Adrenal gland (tissue), 12 donors: ENCODE measurements around the gene SEL1L2. TPM values are rescaled to one million over a fixed set of nuclear protein-coding genes. Genes with fewer than 3 reads are reported as not detected.
A peak's percentile ranks its signal among the peaks of the same experiment; 100 is the strongest.

ENCODE experiments used
- DNase-seq, 7 donors: peaks; one replicate each; pipeline ENCODE4 v3.0.0-alpha.2; 2019 to 2020
- H3K27ac ChIP-seq, 5 donors: fragments of 200-600 bp; sonication (generic) in 4 of 5; 1 replicate in 3 of 5; 2 replicates in 2 of 5; pipeline versions ENCODE4 v1.5.1 to v1.8.0; 2016 to 2020; ENCODE audit warnings: mild to moderate bottlenecking in 1 of 5
- H3K27me3 ChIP-seq: fragments of 200-600 bp; 2 replicates; pipeline ENCODE4 v1.8.0; 2021
- H3K36me3 ChIP-seq, 2 donors: fragments of 200-600 bp; replicated peaks in 1 of 2; 1 replicate in 1 of 2; 2 replicates in 1 of 2; pipeline versions ENCODE4 v1.5.1 to v1.8.0; 2018 to 2022
- H3K4me1 ChIP-seq, 2 donors: fragments of 200-600 bp; replicated peaks in 1 of 2; 1 replicate in 1 of 2; 2 replicates in 1 of 2; pipeline versions ENCODE4 v1.5.1 to v1.8.0; 2018 to 2021
- H3K4me3 ChIP-seq, 4 donors: fragments of 200-600 bp; sonication (generic) in 3 of 4; one replicate each; pipeline ENCODE4 v1.5.1; 2016 to 2018
- H3K9me3 ChIP-seq, 3 donors: fragments of 200-600 bp; sonication (generic) in 1 of 3; replicated peaks in 1 of 3; 1 replicate in 2 of 3; 2 replicates in 1 of 3; pipeline versions ENCODE4 v1.5.1 to v1.8.0; 2016 to 2021
- POLR2A ChIP-seq, 2 donors: fragments of 450-650 bp; IDR thresholded peaks; one replicate each; pipeline ENCODE4 v1.6.1; 2017; ENCODE audit warnings: antibody characterized with exemption in 2 of 2, mild to moderate bottlenecking in 2 of 2, moderate library complexity in 1 of 2
- WGBS, 4 donors: extraction: QIAGEN DNeasy Blood & Tissue Kit in 2 of 4; methylation state at CpG; one replicate each; pipeline versions ENCODE4 v1.1.5 to v1.1.7; 2013 to 2017; 5-methylcytosine and 5-hydroxymethylcytosine counted together
- intact Hi-C, 2 donors: fragments of 100-400 bp; cut with DNase I; formaldehyde crosslinking; loops; one replicate each; pipeline versions ENCODE4 v1.14.1 to v1.15.0; 2022 to 2023
- polyA plus RNA-seq, 3 donors: library from polyadenylated mRNA; stranded (reverse); fragments of 200-250 nt in 2 of 3; fragments of 350-450 nt in 1 of 3; fragmentation: Illumina TruSeq in 1 of 3; extraction: RNeasy Lipid Tissue Mini Kit (QIAGEN cat#74804) in 1 of 3; gene quantifications; one replicate each; pipeline ENCODE4 v1.2.3, GENCODE V29; 2013 to 2014
- total RNA-seq, 9 donors: library from RNA; depleted of rRNA in 4 of 9; stranded (reverse); fragments of >200 nt in 4 of 9; fragments of 120-200 nt in 1 of 9; fragmentation: NEBNext Ultra II Directional in 1 of 9; extraction: Animal tissue kit (Norgen Biotek cat#: 25700) in 1 of 9; gene quantifications; one replicate each; pipeline versions ENCODE4 v1.1.0 to v1.2.4, GENCODE V29; 2013 to 2023
- TF ChIP-seq, protein P1 (sequence below), 6 experiments: fragments of 450-650 bp in 4 of 6; fragments of 200-600 bp in 2 of 6; sonication (generic) in 1 of 6; IDR thresholded peaks; 1 replicate in 5 of 6; 2 replicates in 1 of 6; pipeline versions ENCODE4 v1.5.1 to v1.8.0; 2016 to 2021; ENCODE audit warnings: antibody characterized with exemption in 6 of 6, mild to moderate bottlenecking in 2 of 6, moderate library complexity in 1 of 6
- donor health status: healthy with polysubstance abuse.
- donor health status: Bipolar disorder and iron deficiency.
- donor health status: DM: yes; HTN: yes; CAD: no.
- donor health status: DM: no; HTN: no; CAD: no.
- donor health status: DM: no; HTN: no; CAD: no.
- donor health status: DM: yes; HTN: yes; CAD: no.

SEL1L2 gene
- total and polyA plus RNA-seq, 12 donors: 0.22 to 2.3 (median 0.43) TPM; not detected in 8

DNA sequence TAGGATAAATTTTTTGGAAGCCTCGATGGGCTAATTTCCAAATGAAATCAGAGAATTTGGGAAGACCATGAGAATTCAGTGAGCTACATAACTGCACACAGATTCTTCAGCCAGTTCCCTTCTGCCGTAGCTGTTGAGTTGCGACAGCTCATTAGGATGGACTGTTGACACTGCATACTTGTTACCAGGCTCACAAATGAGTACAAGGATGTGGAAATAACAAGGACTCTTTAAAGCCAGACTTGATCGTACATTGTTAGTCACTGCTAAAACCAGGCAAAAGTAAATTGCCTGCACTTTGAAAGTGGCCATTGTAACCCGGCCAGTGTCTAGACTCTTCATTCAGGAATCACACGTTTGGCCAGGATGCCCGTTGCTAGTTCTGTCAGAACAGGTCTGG, 168.5 kb downstream of the SEL1L2 start:
- TF ChIP-seq, protein P1, sequence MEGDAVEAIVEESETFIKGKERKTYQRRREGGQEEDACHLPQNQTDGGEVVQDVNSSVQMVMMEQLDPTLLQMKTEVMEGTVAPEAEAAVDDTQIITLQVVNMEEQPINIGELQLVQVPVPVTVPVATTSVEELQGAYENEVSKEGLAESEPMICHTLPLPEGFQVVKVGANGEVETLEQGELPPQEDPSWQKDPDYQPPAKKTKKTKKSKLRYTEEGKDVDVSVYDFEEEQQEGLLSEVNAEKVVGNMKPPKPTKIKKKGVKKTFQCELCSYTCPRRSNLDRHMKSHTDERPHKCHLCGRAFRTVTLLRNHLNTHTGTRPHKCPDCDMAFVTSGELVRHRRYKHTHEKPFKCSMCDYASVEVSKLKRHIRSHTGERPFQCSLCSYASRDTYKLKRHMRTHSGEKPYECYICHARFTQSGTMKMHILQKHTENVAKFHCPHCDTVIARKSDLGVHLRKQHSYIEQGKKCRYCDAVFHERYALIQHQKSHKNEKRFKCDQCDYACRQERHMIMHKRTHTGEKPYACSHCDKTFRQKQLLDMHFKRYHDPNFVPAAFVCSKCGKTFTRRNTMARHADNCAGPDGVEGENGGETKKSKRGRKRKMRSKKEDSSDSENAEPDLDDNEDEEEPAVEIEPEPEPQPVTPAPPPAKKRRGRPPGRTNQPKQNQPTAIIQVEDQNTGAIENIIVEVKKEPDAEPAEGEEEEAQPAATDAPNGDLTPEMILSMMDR (IDR thresholded peaks at IDR 0.05): no peak
- no peak overlapping the region for H3K27ac ChIP-seq
- H3K9me3 ChIP-seq: no peaks in the 10 kb centered on the region
- H3K36me3 ChIP-seq: peaks cover 0 to 16% of the 10 kb centered on the region in 2 donors
- no peaks in the 10 kb centered on the region for H3K4me1 ChIP-seq
- intact Hi-C loops: loop anchor here (5.0 to 10.0 kb wide), 2 partner anchors 230 to 233 kb away; no protein-coding TSS in a partner anchor
- DNase-seq: no peak
- no peaks in the 10 kb centered on the region for H3K27me3 ChIP-seq
- no peak overlapping the region for H3K4me3 ChIP-seq
- 86 to 95% (median 90%) methylated on average over 7 of the region's 7 CpGs for WGBS, 4 donors

DNA sequence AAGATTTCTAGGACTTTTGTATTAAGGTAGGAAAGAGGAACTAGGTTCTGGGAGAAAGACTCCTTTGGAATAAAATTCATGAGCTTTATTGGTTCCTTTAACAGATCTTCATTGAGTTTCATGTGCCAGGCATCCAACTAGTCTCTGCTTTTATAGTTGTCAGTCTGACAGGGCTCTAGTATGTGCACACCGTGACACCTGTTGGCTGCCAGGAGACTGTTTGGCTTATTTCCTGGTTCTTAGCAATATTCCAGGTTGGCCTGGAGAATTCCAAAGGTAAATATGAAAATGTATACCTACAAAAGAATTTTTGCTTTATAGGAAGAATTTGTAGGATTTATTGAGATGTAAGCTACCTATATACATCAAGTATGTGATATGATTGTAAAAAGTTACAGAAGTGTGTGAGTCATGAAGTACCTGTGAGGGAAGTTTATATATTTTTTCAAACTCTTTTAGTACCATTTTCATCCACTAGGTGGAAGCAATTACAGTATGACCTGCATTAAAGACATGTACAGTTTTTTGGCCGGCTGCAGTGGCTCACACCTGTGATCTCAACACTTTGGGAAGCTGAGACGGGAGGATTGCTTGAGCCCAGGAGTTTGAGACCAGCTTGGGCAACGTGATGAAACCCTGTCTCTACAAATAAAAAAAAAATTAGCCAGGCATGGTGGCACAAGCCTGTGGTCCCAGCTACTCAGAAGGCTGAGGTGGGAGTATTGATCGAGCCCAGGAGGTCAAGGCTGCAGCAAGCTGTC, 170.3 kb downstream of the SEL1L2 start:
- Histone ChIP-seq H3K4me3 (no peak overlapping the region), H3K36me3 (peaks cover 0 to 16% of the 10 kb centered on the region in 2 donors), H3K4me1 (no peaks in the 10 kb centered on the region), H3K9me3 (no peaks in the 10 kb centered on the region), H3K27ac (no peak overlapping the region), H3K27me3 (no peaks in the 10 kb centered on the region)
- no peak for TF ChIP-seq POLR2A (IDR thresholded peaks at IDR 0.05)
- TF ChIP-seq, protein P1 (IDR thresholded peaks at IDR 0.05): peak; percentile 54 to 77 (median 68)
- intact Hi-C loops: loop anchor here (5.0 to 10.0 kb wide), 2 partner anchors 232 to 235 kb away; no protein-coding TSS in a partner anchor
- peak in 6 of 7 donors; percentile 30 to 67 (median 38) for DNase-seq
- 20 to 30% (median 26%) methylated on average over 5 of the region's 5 CpGs for WGBS, 4 donors

GRCh38 chr20:13817342-13817741, 173.1 kb downstream of the SEL1L2 start:
- intact Hi-C loops: no loop called here
- Histone ChIP-seq H3K4me3 (no peak overlapping the region), H3K27me3 (no peaks in the 10 kb centered on the region), H3K4me1 (no peaks in the 10 kb centered on the region), H3K36me3 (peaks cover 0 to 41% of the 10 kb centered on the region in 2 donors), H3K27ac (no peak overlapping the region), H3K9me3 (no peaks in the 10 kb centered on the region)
- DNase-seq: no peak
- TF ChIP-seq POLR2A (IDR thresholded peaks at IDR 0.05): no peak
- TF ChIP-seq, protein P1 (IDR thresholded peaks at IDR 0.05): no peak

GRCh38 chr20:13816757-13817156, 173.7 kb downstream of the SEL1L2 start:
- no peaks in the 10 kb centered on the region for H3K27me3 ChIP-seq
- intact Hi-C loops: no loop called here
- no peak overlapping the region for H3K27ac ChIP-seq
- no peak overlapping the region for H3K4me3 ChIP-seq
- TF ChIP-seq, protein P1 (IDR thresholded peaks at IDR 0.05): no peak
- no peak for TF ChIP-seq POLR2A (IDR thresholded peaks at IDR 0.05)
- no peaks in the 10 kb centered on the region for H3K9me3 ChIP-seq
- H3K4me1 ChIP-seq: no peaks in the 10 kb centered on the region
- 73 to 87% (median 75%) methylated on average over 3 of the region's 3 CpGs for WGBS, 4 donors
- DNase-seq: no peak
- H3K36me3 ChIP-seq: peaks cover 0 to 47% of the 10 kb centered on the region in 2 donors
